ENCODE results near the gene CD2. TPM values are rescaled to one million over a fixed set of nuclear protein-coding genes. Genes with fewer than 3 reads are reported as not detected.

Gene CD2
- total RNA-seq, 1 donor from 2014 or later: 0.35 TPM

DNA sequence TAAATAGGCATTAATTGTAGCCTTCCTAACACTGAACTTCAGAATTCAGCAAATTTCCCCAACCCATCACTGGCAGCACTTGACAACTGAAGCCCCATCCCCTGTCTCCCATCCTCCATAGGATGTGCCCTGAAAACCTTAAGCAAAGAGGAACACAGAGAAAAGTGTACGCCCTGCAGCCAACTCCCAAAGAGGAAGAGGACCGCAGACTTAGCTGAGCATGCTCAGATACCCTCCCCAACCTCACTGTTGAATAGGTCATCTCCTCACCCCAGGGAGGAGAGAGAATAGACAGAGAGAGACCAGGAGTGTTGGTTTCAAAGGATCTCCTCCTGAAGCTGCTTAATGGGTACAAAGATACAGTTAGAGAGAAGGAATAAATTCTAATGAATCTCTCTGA is 50.5 kb downstream of the CD2 start:
- ChIA-PET POLR2A (no interaction called here), CTCF (no interaction called here)
- Mint-ChIP-seq H3K9me3 (no peaks in the 10 kb centered on the region), H3K4me3 (no peak overlapping the region), H3K4me1 (no peaks in the 10 kb centered on the region), H3K27me3 (peaks cover 2% of the 10 kb centered on the region), H3K36me3 (ENCODE audit: low read depth) (no peaks in the 10 kb centered on the region), H3K27ac (no peak overlapping the region)
- DNase-seq: no peak
- TF ChIP-seq, protein P1, sequence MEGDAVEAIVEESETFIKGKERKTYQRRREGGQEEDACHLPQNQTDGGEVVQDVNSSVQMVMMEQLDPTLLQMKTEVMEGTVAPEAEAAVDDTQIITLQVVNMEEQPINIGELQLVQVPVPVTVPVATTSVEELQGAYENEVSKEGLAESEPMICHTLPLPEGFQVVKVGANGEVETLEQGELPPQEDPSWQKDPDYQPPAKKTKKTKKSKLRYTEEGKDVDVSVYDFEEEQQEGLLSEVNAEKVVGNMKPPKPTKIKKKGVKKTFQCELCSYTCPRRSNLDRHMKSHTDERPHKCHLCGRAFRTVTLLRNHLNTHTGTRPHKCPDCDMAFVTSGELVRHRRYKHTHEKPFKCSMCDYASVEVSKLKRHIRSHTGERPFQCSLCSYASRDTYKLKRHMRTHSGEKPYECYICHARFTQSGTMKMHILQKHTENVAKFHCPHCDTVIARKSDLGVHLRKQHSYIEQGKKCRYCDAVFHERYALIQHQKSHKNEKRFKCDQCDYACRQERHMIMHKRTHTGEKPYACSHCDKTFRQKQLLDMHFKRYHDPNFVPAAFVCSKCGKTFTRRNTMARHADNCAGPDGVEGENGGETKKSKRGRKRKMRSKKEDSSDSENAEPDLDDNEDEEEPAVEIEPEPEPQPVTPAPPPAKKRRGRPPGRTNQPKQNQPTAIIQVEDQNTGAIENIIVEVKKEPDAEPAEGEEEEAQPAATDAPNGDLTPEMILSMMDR (IDR thresholded peaks at IDR 0.05): no peak
- ATAC-seq (ENCODE audit: low read depth): no peak
- intact Hi-C loops (cut with micrococcal nuclease): no loop called here

DNA sequence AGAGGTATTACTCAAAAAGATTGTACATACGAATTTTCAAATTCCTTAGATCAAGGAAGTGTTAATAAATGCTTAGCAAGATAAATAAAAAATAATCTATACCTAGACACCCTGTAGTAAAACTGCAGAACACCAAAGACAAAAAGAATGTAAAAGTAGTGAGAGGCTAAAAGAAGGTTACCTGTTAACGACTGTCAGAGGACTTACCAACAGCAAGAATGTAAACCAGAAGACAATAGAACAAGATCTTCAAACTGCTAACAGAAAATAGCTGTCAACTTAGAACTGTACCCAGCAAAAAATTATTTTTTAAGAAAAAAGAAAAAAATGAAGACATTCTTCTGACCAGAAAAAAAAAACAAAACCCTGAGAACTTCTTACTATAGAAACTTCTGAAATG is 51.2 kb downstream of the CD2 start:
- POLR2A ChIA-PET: no interaction called here
- Mint-ChIP-seq H3K27me3 (no peaks in the 10 kb centered on the region), H3K9me3 (no peaks in the 10 kb centered on the region), H3K4me3 (no peak overlapping the region), H3K4me1 (no peaks in the 10 kb centered on the region), H3K27ac (no peak overlapping the region), H3K36me3 (ENCODE audit: low read depth) (no peaks in the 10 kb centered on the region)
- TF ChIP-seq, protein P1 (IDR thresholded peaks at IDR 0.05): no peak
- ATAC-seq (ENCODE audit: low read depth) (no peak), DNase-seq (no peak)
- intact Hi-C loops (cut with micrococcal nuclease): no loop called here
- CTCF ChIA-PET: no interaction called here

DNA sequence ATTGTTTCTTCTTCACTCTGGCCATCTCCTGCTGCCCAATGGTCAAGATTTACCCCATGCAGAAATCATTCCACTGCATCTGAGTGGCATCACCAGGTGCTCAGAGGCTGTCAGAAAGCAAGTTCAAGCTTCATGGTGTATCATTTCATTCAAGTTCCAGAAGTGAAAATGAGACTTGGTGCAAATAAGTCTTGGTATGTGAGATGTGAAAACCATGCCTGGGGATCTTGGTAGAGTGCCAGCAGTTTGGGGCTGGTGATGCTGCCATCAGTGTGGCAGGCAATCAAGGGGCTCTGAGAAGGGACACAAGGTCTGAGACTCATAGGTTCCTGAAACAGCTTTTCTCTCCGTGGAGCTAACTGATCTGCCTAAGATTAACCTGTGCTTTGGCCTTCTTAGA is 52.0 kb downstream of the CD2 start:
- DNase-seq: no peak
- no peak overlapping the region for H3K27ac Mint-ChIP-seq
- no peaks in the 10 kb centered on the region for H3K9me3 Mint-ChIP-seq
- no peaks in the 10 kb centered on the region for H3K27me3 Mint-ChIP-seq
- H3K36me3 Mint-ChIP-seq (ENCODE audit: low read depth): no peaks in the 10 kb centered on the region
- no peak overlapping the region for H3K4me3 Mint-ChIP-seq
- no peak for ATAC-seq (ENCODE audit: low read depth)
- H3K4me1 Mint-ChIP-seq: no peaks in the 10 kb centered on the region
- ChIA-PET CTCF (interaction anchor here (1.7 kb wide), 1 partner anchor 69 kb away, joined by 6 read pairs; no protein-coding TSS in a partner anchor), POLR2A (no interaction called here)
- TF ChIP-seq, protein P1 (IDR thresholded peaks at IDR 0.05): no peak
- intact Hi-C loops (cut with micrococcal nuclease): no loop called here

DNA sequence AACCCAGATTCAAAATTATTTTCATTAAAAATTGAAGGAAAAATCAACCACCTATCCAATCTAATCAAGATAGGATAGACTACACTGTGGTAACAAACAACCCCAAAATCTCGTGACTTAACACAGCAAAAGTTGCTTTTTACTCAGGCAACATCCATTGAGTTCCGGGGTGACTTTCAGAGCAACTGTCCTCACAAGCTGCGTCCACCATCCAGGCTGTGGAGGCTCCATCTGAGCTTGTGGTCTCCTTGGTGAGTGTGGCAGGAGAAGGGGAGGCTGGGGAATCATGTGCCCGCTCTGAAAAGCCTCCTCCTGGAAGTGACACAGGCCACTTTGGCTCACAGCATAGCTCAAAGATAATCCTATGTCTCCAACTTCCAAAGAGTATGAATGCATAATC is 52.4 kb downstream of the CD2 start:
- Mint-ChIP-seq H3K27ac (no peak overlapping the region), H3K9me3 (no peaks in the 10 kb centered on the region), H3K4me1 (no peaks in the 10 kb centered on the region), H3K27me3 (no peaks in the 10 kb centered on the region), H3K4me3 (no peak overlapping the region), H3K36me3 (ENCODE audit: low read depth) (no peaks in the 10 kb centered on the region)
- DNase-seq: no peak
- TF ChIP-seq, protein P1 (IDR thresholded peaks at IDR 0.05): no peak
- POLR2A ChIA-PET: no interaction called here
- CTCF ChIA-PET: interaction anchor here (1.7 kb wide), 1 partner anchor 69 kb away, joined by 6 read pairs; no protein-coding TSS in a partner anchor
- intact Hi-C loops (cut with micrococcal nuclease): no loop called here
- no peak for ATAC-seq (ENCODE audit: low read depth)

DNA sequence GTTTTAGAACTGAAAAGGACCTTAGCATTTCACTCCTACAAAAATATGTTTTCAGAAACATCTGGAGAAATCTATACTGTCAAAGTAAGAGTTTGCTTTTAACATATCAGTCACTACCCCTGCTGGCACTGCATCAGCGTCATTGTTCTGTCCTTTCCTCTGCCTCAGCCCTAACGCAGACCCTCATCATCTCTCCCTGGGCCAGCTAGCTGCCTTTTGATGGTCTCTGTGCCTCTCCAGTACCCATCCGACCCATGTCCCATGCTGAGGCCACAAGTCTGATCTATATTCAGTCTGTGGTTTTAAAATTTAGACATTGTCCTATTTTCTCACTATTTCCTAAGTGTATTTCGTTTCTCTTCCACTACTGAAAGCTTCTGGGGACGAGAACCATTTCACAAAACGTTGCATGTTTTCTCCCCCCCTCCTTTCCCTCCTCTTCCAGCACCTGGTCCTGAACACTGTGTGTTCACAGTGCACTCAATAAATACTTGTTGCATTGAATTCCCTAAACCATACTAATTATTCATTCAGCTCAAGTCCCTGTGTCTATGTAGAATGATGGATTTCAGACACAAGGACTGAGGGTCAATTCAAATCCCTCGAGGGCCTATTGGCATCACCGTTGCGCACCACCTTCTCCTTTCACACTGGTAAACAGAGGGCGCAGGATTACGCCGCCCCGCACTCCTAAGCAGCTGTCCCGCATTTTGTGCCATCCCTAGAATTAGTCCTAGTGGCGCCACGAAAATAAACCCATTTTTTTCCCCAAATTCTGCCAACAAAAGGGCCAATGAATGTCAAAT is 53.4 kb downstream of the CD2 start:
- no peaks in the 10 kb centered on the region for H3K27me3 Mint-ChIP-seq
- ATAC-seq (ENCODE audit: low read depth) (no peak), DNase-seq (no peak)
- H3K36me3 Mint-ChIP-seq (ENCODE audit: low read depth): no peaks in the 10 kb centered on the region
- ChIA-PET POLR2A (no interaction called here), CTCF (interaction anchor here (1.7 kb wide), 1 partner anchor 70 kb away, joined by 6 read pairs; no protein-coding TSS in a partner anchor)
- H3K9me3 Mint-ChIP-seq: peaks cover 6% of the 10 kb centered on the region
- TF ChIP-seq, protein P1 (IDR thresholded peaks at IDR 0.05): no peak
- intact Hi-C loops (cut with micrococcal nuclease): no loop called here
- no peak overlapping the region for H3K4me3 Mint-ChIP-seq
- H3K27ac Mint-ChIP-seq: no peak overlapping the region
- no peaks in the 10 kb centered on the region for H3K4me1 Mint-ChIP-seq

Measured in activated B cell treated with CpG ODN at 0.5 μM for 24 hours (primary cell).